ENCODE measurements around the gene ADPRS.

The ADPRS gene

GRCh38 chr1:36089393-36090121, 865 bp downstream of the ADPRS start:
- no peaks in the 10 kb centered on the region for H3K9me3 ChIP-seq (ENCODE audit: insufficient read depth, low read depth, low read length)
- peaks cover 38% of the 10 kb centered on the region for H3K36me3 ChIP-seq (ENCODE audit: insufficient read depth, low read depth, low read length)
- H3K27ac ChIP-seq (ENCODE audit: low read length): no peak overlapping the region
- peaks cover 6% of the 10 kb centered on the region for H3K27me3 ChIP-seq (ENCODE audit: insufficient read depth, low read length)
- H3K9ac ChIP-seq (ENCODE audit: low read depth, low read length): peak overlapping the region; percentile 77
- peaks cover 5% of the 10 kb centered on the region; the same call in 1 of the 2 replicates for H3K4me1 ChIP-seq (ENCODE audit: insufficient read depth, low read length)
- H3K4me3 ChIP-seq (ENCODE audit: low read length): peak overlapping the region; percentile 98

GRCh38 chr1:36091141-36091540, 2.4 kb downstream of the ADPRS start:
- H3K9me3 ChIP-seq (ENCODE audit: insufficient read depth, low read depth, low read length): no peaks in the 10 kb centered on the region
- H3K4me3 ChIP-seq (ENCODE audit: low read length): no peak overlapping the region
- no peak overlapping the region for H3K27ac ChIP-seq (ENCODE audit: low read length)
- no peak overlapping the region for H3K9ac ChIP-seq (ENCODE audit: low read depth, low read length)
- H3K36me3 ChIP-seq (ENCODE audit: insufficient read depth, low read depth, low read length): peaks cover 53% of the 10 kb centered on the region
- peaks cover 3% of the 10 kb centered on the region; the same call in 1 of the 2 replicates for H3K4me1 ChIP-seq (ENCODE audit: insufficient read depth, low read length)
- no peaks in the 10 kb centered on the region for H3K27me3 ChIP-seq (ENCODE audit: insufficient read depth, low read length)

- Histone ChIP-seq H3K4me3 (ENCODE audit: low read length) (no peak overlapping the region), H3K27ac (ENCODE audit: low read length) (no peak overlapping the region), H3K36me3 (ENCODE audit: insufficient read depth, low read depth, low read length) (peaks cover 56% of the 10 kb centered on the region), H3K9me3 (ENCODE audit: insufficient read depth, low read depth, low read length) (no peaks in the 10 kb centered on the region), H3K4me1 (ENCODE audit: insufficient read depth, low read length) (peaks cover 3% of the 10 kb centered on the region; the same call in 1 of the 2 replicates), H3K27me3 (ENCODE audit: insufficient read depth, low read length) (no peaks in the 10 kb centered on the region), H3K9ac (ENCODE audit: low read depth, low read length) (no peak overlapping the region)
Observed at GRCh38 chr1:36091698-36092097, 3.0 kb downstream of the ADPRS start.

- Histone ChIP-seq H3K27ac (ENCODE audit: low read length) (no peak overlapping the region), H3K36me3 (ENCODE audit: insufficient read depth, low read depth, low read length) (peaks cover 56% of the 10 kb centered on the region), H3K9me3 (ENCODE audit: insufficient read depth, low read depth, low read length) (no peaks in the 10 kb centered on the region), H3K9ac (ENCODE audit: low read depth, low read length) (no peak overlapping the region), H3K4me3 (ENCODE audit: low read length) (no peak overlapping the region), H3K4me1 (ENCODE audit: insufficient read depth, low read length) (peaks cover 3% of the 10 kb centered on the region; the same call in 1 of the 2 replicates), H3K27me3 (ENCODE audit: insufficient read depth, low read length) (no peaks in the 10 kb centered on the region)
Observed at GRCh38 chr1:36092166-36092797, 3.6 kb downstream of the ADPRS start.

GRCh38 chr1:36092798-36093185, 4.1 kb downstream of the ADPRS start:
- no peak overlapping the region for H3K4me3 ChIP-seq (ENCODE audit: low read length)
- peaks cover 3% of the 10 kb centered on the region; the same call in 1 of the 2 replicates for H3K4me1 ChIP-seq (ENCODE audit: insufficient read depth, low read length)
- H3K36me3 ChIP-seq (ENCODE audit: insufficient read depth, low read depth, low read length): peaks cover 56% of the 10 kb centered on the region
- no peak overlapping the region for H3K27ac ChIP-seq (ENCODE audit: low read length)
- H3K27me3 ChIP-seq (ENCODE audit: insufficient read depth, low read length): no peaks in the 10 kb centered on the region
- H3K9me3 ChIP-seq (ENCODE audit: insufficient read depth, low read depth, low read length): no peaks in the 10 kb centered on the region
- no peak overlapping the region for H3K9ac ChIP-seq (ENCODE audit: low read depth, low read length)

GRCh38 chr1:36093226-36093625, 4.5 kb downstream of the ADPRS start:
- H3K9ac ChIP-seq (ENCODE audit: low read depth, low read length): no peak overlapping the region
- H3K27me3 ChIP-seq (ENCODE audit: insufficient read depth, low read length): no peaks in the 10 kb centered on the region
- no peak overlapping the region for H3K4me3 ChIP-seq (ENCODE audit: low read length)
- H3K36me3 ChIP-seq (ENCODE audit: insufficient read depth, low read depth, low read length): peaks cover 56% of the 10 kb centered on the region
- H3K9me3 ChIP-seq (ENCODE audit: insufficient read depth, low read depth, low read length): no peaks in the 10 kb centered on the region
- H3K4me1 ChIP-seq (ENCODE audit: insufficient read depth, low read length): peaks cover 3% of the 10 kb centered on the region; the same call in 1 of the 2 replicates
- H3K27ac ChIP-seq (ENCODE audit: low read length): no peak overlapping the region

GRCh38 chr1:36093929-36094328, 5.2 kb downstream of the ADPRS start:
- Histone ChIP-seq H3K4me3 (ENCODE audit: low read length) (no peak overlapping the region), H3K4me1 (ENCODE audit: insufficient read depth, low read length) (peaks cover 3% of the 10 kb centered on the region; the same call in 1 of the 2 replicates), H3K27ac (ENCODE audit: low read length) (no peak overlapping the region), H3K9ac (ENCODE audit: low read depth, low read length) (no peak overlapping the region), H3K36me3 (ENCODE audit: insufficient read depth, low read depth, low read length) (peaks cover 56% of the 10 kb centered on the region), H3K9me3 (ENCODE audit: insufficient read depth, low read depth, low read length) (no peaks in the 10 kb centered on the region), H3K27me3 (ENCODE audit: insufficient read depth, low read length) (no peaks in the 10 kb centered on the region)

- Histone ChIP-seq H3K9ac (ENCODE audit: low read depth, low read length) (no peak overlapping the region), H3K4me1 (ENCODE audit: insufficient read depth, low read length) (peaks cover 2% of the 10 kb centered on the region; the same call in 1 of the 2 replicates), H3K4me3 (ENCODE audit: low read length) (no peak overlapping the region), H3K27ac (ENCODE audit: low read length) (no peak overlapping the region), H3K27me3 (ENCODE audit: insufficient read depth, low read length) (no peaks in the 10 kb centered on the region), H3K36me3 (ENCODE audit: insufficient read depth, low read depth, low read length) (peaks cover 56% of the 10 kb centered on the region), H3K9me3 (ENCODE audit: insufficient read depth, low read depth, low read length) (no peaks in the 10 kb centered on the region)
Observed at GRCh38 chr1:36094621-36095061, 5.9 kb downstream of the ADPRS start.

- H3K27ac ChIP-seq (ENCODE audit: low read length): no peak overlapping the region
- H3K4me3 ChIP-seq (ENCODE audit: low read length): no peak overlapping the region
- H3K4me1 ChIP-seq (ENCODE audit: insufficient read depth, low read length): no peaks in the 10 kb centered on the region; the same call in 1 of the 2 replicates
- H3K9me3 ChIP-seq (ENCODE audit: insufficient read depth, low read depth, low read length): no peaks in the 10 kb centered on the region
- no peaks in the 10 kb centered on the region for H3K27me3 ChIP-seq (ENCODE audit: insufficient read depth, low read length)
- no peak overlapping the region for H3K9ac ChIP-seq (ENCODE audit: low read depth, low read length)
- H3K36me3 ChIP-seq (ENCODE audit: insufficient read depth, low read depth, low read length): peaks cover 56% of the 10 kb centered on the region
Observed at GRCh38 chr1:36095760-36096405, 7.2 kb downstream of the ADPRS start.

- Histone ChIP-seq H3K9me3 (ENCODE audit: insufficient read depth, low read depth, low read length) (no peaks in the 10 kb centered on the region), H3K4me3 (ENCODE audit: low read length) (no peak overlapping the region), H3K27me3 (ENCODE audit: insufficient read depth, low read length) (no peaks in the 10 kb centered on the region), H3K36me3 (ENCODE audit: insufficient read depth, low read depth, low read length) (peaks cover 47% of the 10 kb centered on the region), H3K4me1 (ENCODE audit: insufficient read depth, low read length) (no peaks in the 10 kb centered on the region; the same call in 1 of the 2 replicates), H3K27ac (ENCODE audit: low read length) (no peak overlapping the region), H3K9ac (ENCODE audit: low read depth, low read length) (no peak overlapping the region; the same call in 1 of the 2 replicates)
Observed at GRCh38 chr1:36096500-36097432, 8.1 kb downstream of the ADPRS start.
